HFF-Myc (cell line): ENCODE results near the gene GAB3.
"Not testable (repeated sequence)": the region's sequence is repeated elsewhere in the genome, so short reads cannot be mapped to it uniquely, and the experiment has no call there.

Experiments
- DNase-seq: peaks from one replicate; pipeline ENCODE4 v3.0.0-alpha.2; 2011; ENCODE audit warnings: low read depth; ENCODE audit errors: extremely low read depth
- H3K4me3 ChIP-seq: replicated peaks from 2 replicates; pipeline ENCODE4 v1.5.1; 2011; ENCODE audit warnings: low read depth, mild to moderate bottlenecking, control low read depth, low read length

Gene GAB3

GRCh38 chrX:154630949-154631348, 119.9 kb downstream of the GAB3 start:
- not testable (repeated sequence) for DNase-seq, H3K4me3 ChIP-seq

GRCh38 chrX:154628960-154629359, 121.9 kb downstream of the GAB3 start:
- H3K4me3 ChIP-seq, DNase-seq: not testable (repeated sequence)
